AG04449 (cell line): ENCODE data around the gene ASXL1.

Experiments used
- CTCF ChIA-PET: fragments of 350-600 bp; formaldehyde crosslinking; extraction: SDS; loops from one replicate; lab custom pipeline; 2021; ENCODE audit warnings: antibody characterized with exemption; lab: Yijun Ruan, JAX
- POLR2A ChIA-PET: fragments of 400-600, 350-600 bp; formaldehyde crosslinking; extraction: SDS; loops from one replicate; lab custom pipeline; 2020; ENCODE audit warnings: antibody characterized with exemption, inconsistent platforms; lab: Yijun Ruan, JAX
- DNase-seq: peaks from one replicate; pipeline ENCODE4 v3.0.0-alpha.2; 2010; ENCODE audit warnings: low read depth, low spot score
- H3K4me3 ChIP-seq: 2 replicates; pipeline ENCODE4 v1.5.1; 2011; ENCODE audit warnings: low read depth, mild to moderate bottlenecking, control low read depth, low read length
- CTCF ChIP-seq: IDR thresholded peaks from one replicate; pipeline ENCODE4 v1.5.1; 2011; ENCODE audit warnings: mild to moderate bottlenecking, moderate library complexity, low read length, control low read depth, inconsistent platforms; ENCODE audit not compliant: insufficient read depth; ENCODE audit errors: missing control alignments

The ASXL1 gene

GRCh38 chr20:32488066-32488838 is 130.1 kb downstream of the ASXL1 start:
- DNase-seq, result no peak
- no peak for TF ChIP-seq CTCF
- ChIA-PET POLR2A (no interaction called here), CTCF (no interaction called here)
- H3K4me3 ChIP-seq, result no peak overlapping the region
